HepG2 (cell line): Measurements from ENCODE around the gene NANOS1. TPM values are rescaled to one million over a fixed set of nuclear protein-coding genes. Genes with fewer than 3 reads are reported as not detected.
A peak's percentile ranks its signal among the peaks of the same experiment; 100 is the strongest.

Experiments
- ATF4 ChIP-seq, 2 experiments: fragments of 450-650 bp in 1 of 2; sonication (generic) in 1 of 2; formaldehyde crosslinking; IDR thresholded peaks; 2 replicates each; pipeline versions ENCODE4 v1.5.0 to v1.8.0; 2020 to 2022; ENCODE audit warnings: mild to moderate bottlenecking in 1 of 2, missing genetic modification reagents in 1 of 2
- BRCA1 ChIP-seq: sonication (generic); formaldehyde crosslinking; IDR thresholded peaks from 2 replicates; pipeline ENCODE4 v1.4.0; 2020; ENCODE audit warnings: missing genetic modification reagents
- EZH2 ChIP-seq: conservative IDR thresholded peaks from 2 replicates; pipeline ENCODE4 v1.6.1; 2012; ENCODE audit warnings: mild to moderate bottlenecking, low read depth, low read length, moderate library complexity
- GPBP1L1 ChIP-seq: sonication (generic); formaldehyde crosslinking; IDR thresholded peaks from 2 replicates; pipeline ENCODE4 v1.5.0; 2020; ENCODE audit warnings: mild to moderate bottlenecking, missing genetic modification reagents
- KIAA2018 ChIP-seq: sonication (generic); formaldehyde crosslinking; IDR thresholded peaks from 2 replicates; pipeline ENCODE4 v1.5.0; 2020; ENCODE audit warnings: mild to moderate bottlenecking, missing genetic modification reagents, borderline replicate concordance
- NCOA5 ChIP-seq: sonication (generic); formaldehyde crosslinking; IDR thresholded peaks from 2 replicates; pipeline ENCODE4 v1.4.0; 2020; ENCODE audit warnings: missing genetic modification reagents
- RNF219 ChIP-seq: sonication (generic); formaldehyde crosslinking; IDR thresholded peaks from 2 replicates; pipeline ENCODE4 v1.5.0; 2020; ENCODE audit warnings: mild to moderate bottlenecking, missing genetic modification reagents
- SRSF1 ChIP-seq: fragments of 200-400 bp; formaldehyde crosslinking; optimal IDR thresholded peaks from 2 replicates; pipeline ENCODE3; 2017; ENCODE audit warnings: mild to moderate bottlenecking, low read depth, low read length, moderate library complexity
- TRAFD1 ChIP-seq: sonication (generic); formaldehyde crosslinking; IDR thresholded peaks from 2 replicates; pipeline ENCODE4 v1.5.1; 2020; ENCODE audit warnings: missing genetic modification reagents, mild to moderate bottlenecking, borderline replicate concordance
- TRIM22 ChIP-seq: fragments of 450-650 bp; IDR thresholded peaks from 2 replicates; pipeline ENCODE4 v1.6.1; 2017
- WIZ ChIP-seq: sonication (generic); formaldehyde crosslinking; IDR thresholded peaks from 2 replicates; pipeline ENCODE4 v1.5.1; 2020; ENCODE audit warnings: mild to moderate bottlenecking, missing genetic modification reagents
- ZBTB7A ChIP-seq: sonication (generic); formaldehyde crosslinking; IDR thresholded peaks from 2 replicates; pipeline ENCODE4 v1.8.0; 2022; ENCODE audit warnings: mild to moderate bottlenecking, missing genetic modification reagents
- polyA plus RNA-seq, 8 experiments: library from polyadenylated mRNA; depleted of rRNA in 3 of 8; stranded (reverse) in 7 of 8; unstranded in 1 of 8; fragments of >200 nt; fragmentation: Illumina TruSeq in 4 of 8; extraction: Trizol in 4 of 8; gene quantifications; 2 replicates each; pipeline versions ENCODE4 v1.2.1 to v1.2.3, GENCODE V29; 2011 to 2016; ENCODE audit warnings: low read depth in 4 of 8, missing spikeins in 1 of 8, mixed read lengths in 1 of 8; ENCODE audit not compliant: insufficient read depth in 1 of 8
- total RNA-seq, 5 experiments: library from RNA; depleted of rRNA; stranded (reverse); fragments of >200 nt; fragmentation: Illumina TruSeq; extraction: Trizol; gene quantifications; 2 replicates each; pipeline ENCODE4 v1.2.3, GENCODE V29; 2016; ENCODE audit warnings: low read depth in 1 of 5

Gene NANOS1
- total and polyA plus RNA-seq, 2 of the 13 experiments (the other 11 are each of a cell fraction or from before 2014, with no cell fraction given): 1.7 to 2.2 TPM

- TF ChIP-seq KIAA2018 (CRISPR knock-in tag): no peak
- TF ChIP-seq TRIM22: no peak
- TF ChIP-seq SRSF1: peak; percentile 92
- peak; percentile 82; the same call in 1 of the 2 replicates for TF ChIP-seq BRCA1 (CRISPR knock-in tag)
- no peak; the same call in 1 of the 2 replicates for TF ChIP-seq RNF219 (CRISPR knock-in tag)
- TF ChIP-seq WIZ (CRISPR knock-in tag): no peak
- no peak for TF ChIP-seq EZH2
- TF ChIP-seq TRAFD1 (CRISPR knock-in tag): no peak
- no peak for TF ChIP-seq GPBP1L1
- no peak for TF ChIP-seq NCOA5
- no peak for TF ChIP-seq ZBTB7A (CRISPR knock-in tag)
- peak in 1 of 2 experiments; percentile 31; a peak in 2 of 4 replicates for TF ChIP-seq ATF4 (CRISPR knock-in tag; IDR thresholded peaks at IDR 0.05)
These were observed 51.2 kb downstream of the NANOS1 start, which contains the start of gene EIF3A (continued) for GRCh38 chr10:119080521-119081259.
